ENCODE data around the gene S100A12.

The S100A12 gene

DNA sequence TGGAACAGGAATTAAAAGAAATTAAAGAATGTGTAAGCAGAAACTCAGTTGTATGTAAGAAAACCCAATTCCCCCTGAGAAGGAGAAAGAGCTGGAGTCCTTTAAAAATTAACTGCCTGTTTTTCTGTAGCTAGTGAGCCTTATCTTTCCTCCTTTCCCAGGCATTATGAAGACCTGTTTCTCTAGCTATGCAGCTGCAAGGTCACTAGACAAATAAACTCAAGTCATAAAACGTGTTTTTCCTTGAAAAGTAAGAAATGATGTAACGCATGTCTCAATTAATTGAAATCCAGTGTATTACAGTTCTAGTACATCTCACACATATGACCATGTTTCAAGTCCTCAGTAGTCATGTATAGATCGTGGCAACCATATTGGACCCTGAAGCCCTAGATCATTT is 5.3 kb downstream of the S100A12 start:
- H3K27ac ChIP-seq, result peak overlapping the region; percentile 47
- TF ChIP-seq, protein P1, sequence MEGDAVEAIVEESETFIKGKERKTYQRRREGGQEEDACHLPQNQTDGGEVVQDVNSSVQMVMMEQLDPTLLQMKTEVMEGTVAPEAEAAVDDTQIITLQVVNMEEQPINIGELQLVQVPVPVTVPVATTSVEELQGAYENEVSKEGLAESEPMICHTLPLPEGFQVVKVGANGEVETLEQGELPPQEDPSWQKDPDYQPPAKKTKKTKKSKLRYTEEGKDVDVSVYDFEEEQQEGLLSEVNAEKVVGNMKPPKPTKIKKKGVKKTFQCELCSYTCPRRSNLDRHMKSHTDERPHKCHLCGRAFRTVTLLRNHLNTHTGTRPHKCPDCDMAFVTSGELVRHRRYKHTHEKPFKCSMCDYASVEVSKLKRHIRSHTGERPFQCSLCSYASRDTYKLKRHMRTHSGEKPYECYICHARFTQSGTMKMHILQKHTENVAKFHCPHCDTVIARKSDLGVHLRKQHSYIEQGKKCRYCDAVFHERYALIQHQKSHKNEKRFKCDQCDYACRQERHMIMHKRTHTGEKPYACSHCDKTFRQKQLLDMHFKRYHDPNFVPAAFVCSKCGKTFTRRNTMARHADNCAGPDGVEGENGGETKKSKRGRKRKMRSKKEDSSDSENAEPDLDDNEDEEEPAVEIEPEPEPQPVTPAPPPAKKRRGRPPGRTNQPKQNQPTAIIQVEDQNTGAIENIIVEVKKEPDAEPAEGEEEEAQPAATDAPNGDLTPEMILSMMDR (conservative IDR thresholded peaks at IDR 0.05), result no peak

DNA sequence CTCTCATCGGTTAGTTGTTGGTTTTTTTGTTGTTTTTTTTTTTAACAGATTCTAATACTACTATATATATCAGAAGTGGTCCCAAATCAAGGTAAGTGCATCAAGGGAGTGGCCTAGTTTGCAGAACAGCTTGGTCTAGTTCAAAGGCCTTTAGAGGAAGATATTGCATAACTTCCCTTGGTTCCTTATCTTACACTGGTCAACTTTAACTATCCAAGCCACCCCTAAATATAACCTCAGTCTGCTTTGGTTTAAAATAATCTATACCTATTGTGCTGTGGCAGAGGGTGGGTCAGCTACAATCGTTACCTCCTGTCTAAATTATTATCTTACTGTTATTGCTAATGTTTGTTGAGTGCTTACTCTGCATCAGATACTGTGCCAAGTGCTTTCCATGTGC is 6.9 kb downstream of the S100A12 start:
- TF ChIP-seq, protein P1 (conservative IDR thresholded peaks at IDR 0.05), result no peak
- no peak overlapping the region for H3K27ac ChIP-seq

DNA sequence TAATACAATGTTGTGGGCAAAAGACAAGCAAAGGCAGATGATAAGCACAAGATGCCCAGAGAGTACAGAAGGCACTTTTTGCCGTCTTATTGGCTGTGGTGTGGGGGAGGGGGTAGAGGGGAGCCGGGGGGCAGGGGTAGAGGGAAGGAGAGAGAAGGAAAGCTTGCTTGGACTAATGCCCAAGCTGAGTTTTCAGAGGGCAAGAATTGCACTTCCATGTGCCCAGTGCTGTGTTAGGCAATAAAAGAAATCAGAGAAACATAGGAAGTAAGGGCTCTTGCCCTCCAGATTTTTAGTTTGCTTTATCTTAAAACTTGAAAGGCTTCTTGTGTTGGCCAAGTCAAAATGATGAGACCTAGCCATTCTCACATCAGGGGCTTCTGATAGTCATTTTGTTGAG is 8.3 kb downstream of the S100A12 start:
- no peak overlapping the region for H3K27ac ChIP-seq
- TF ChIP-seq, protein P1 (conservative IDR thresholded peaks at IDR 0.05), result no peak

DNA sequence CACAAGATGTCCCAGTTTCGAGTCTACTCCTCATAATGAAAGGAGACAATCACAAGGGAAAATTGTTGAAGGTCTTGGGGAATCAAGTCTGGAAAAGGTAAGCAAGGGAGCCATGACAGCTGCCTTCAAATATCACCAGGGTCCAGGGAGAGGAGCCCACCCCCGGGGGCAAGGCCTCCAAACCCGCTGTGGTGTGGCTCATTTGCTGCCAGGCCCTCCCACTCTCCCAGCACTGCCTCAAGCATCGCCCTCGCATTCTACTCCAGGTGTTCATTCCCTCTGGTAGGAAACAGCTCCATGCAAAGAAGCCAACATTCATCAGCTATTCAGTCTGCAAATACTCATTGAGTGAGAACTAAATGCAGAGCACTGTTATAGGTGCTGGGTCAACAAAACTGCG is 9.2 kb downstream of the S100A12 start:
- TF ChIP-seq, protein P1 (conservative IDR thresholded peaks at IDR 0.05), result no peak
- H3K27ac ChIP-seq, result no peak overlapping the region

DNA sequence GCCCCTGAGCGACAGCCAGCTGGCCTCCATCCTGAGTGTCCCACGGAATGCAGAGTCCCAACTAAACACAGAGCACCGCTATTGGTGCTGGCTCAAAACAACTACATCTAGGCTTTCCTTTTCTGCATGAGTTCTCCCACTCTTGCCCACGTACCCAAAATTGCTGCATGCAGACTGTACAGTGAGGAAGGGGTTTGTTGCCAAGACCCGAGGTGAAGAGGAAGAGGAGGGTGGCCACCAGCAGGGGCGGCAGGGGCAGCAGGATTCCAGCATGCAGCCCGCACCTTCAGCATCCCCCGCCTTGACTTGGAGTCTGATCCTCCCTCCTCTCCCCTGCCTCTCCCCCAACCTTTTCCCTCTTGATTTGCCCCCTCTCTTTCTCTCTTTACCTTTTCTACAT is 9.7 kb downstream of the S100A12 start:
- TF ChIP-seq, protein P1 (conservative IDR thresholded peaks at IDR 0.05), result no peak
- no peak overlapping the region for H3K27ac ChIP-seq

DNA sequence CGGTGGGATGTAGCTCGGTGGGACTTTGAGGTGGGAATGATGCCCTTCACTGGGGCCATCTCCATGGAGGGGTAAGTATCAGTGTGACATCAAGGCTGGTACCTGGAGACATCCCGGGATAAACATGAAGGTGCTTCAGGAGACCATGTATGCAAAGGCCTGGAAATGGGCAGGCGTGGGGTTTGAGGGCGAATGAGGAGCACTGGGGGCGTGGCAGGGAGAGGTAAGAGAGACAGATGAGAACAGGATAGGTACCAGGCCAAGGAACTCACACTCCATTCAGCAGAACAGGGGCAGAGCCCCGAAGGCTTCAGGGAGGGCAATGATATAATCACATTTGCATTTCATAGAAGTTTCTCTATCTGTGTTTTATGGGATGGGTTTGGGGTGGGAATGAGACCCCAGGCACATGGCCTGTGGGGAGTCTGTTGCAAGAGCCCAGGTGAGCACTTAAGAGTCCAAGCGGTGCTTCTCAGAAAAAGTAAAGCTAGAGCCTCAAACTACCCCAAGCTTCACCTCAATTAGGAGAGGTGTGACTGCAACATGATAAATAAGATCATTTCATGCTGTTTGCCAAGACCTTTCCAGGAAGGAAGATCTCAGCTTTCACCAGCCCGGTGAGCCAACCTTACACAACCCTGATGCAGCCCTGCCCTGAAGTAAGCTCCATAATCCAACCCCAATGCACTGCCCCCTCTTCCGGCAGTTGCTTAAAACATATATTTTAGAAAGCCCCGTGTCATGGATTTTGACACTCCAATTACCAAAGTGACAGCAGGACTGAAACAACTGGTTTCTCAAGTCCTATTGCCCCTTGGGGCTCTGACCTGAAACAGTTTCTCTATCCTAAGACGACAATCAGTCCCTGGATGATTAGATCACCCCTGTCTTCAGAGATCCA is 10.4 kb downstream of the S100A12 start:
- TF ChIP-seq, protein P1 (conservative IDR thresholded peaks at IDR 0.05), result no peak
- H3K27ac ChIP-seq, result no peak overlapping the region

DNA sequence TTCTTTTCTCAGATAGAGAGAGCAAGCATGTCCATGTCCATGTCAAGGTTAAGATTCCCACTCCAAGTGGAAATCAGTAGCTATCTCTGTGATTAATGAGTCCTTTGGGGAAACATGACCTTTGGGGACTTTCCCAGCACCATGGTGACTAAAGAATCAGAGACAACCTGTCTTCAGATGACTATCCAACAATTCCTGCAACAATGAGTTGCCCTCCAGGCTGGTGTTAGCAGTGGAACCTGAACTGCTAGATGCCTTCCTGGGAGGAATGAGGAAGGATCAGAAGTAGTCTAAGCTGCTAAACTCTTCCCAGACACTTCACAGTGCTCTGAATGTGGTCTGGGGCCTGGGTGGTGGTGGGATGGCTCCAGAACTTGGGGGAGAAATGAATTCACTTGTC is 11.3 kb downstream of the S100A12 start:
- no peak overlapping the region for H3K27ac ChIP-seq
- TF ChIP-seq, protein P1 (conservative IDR thresholded peaks at IDR 0.05), result no peak

Data from VCaP (cell line).